ENCODE measurements around the gene RFC4.

Gene RFC4

GRCh38 chr3:186772701-186773417, 33.4 kb downstream of the RFC4 start:
- H3K4me3 ChIP-seq (ENCODE audit: low read depth, low read length) = no peak overlapping the region
- no peak for TF ChIP-seq CTCF (IDR thresholded peaks at IDR 0.05; ENCODE audit: low read depth, low read length)

- 0 out of 2 replicates have a peak overlapping the region, but pooled peaks have one; percentile 14 for H3K4me3 ChIP-seq (ENCODE audit: low read depth, low read length)
- no peak for TF ChIP-seq CTCF (IDR thresholded peaks at IDR 0.05; ENCODE audit: low read depth, low read length)
These were observed 34.0 kb downstream of the RFC4 start for GRCh38 chr3:186772281-186772694.

- TF ChIP-seq CTCF (IDR thresholded peaks at IDR 0.05; ENCODE audit: low read depth, low read length) = no peak
These were observed 45.3 kb downstream of the RFC4 start for GRCh38 chr3:186760897-186761447.

GRCh38 chr3:186760141-186760833, 46.0 kb downstream of the RFC4 start:
- no peak for TF ChIP-seq CTCF (IDR thresholded peaks at IDR 0.05; ENCODE audit: low read depth, low read length)
- H3K4me3 ChIP-seq (ENCODE audit: low read depth, low read length) = no peak overlapping the region

More at GRCh38 chr3:186760897-186761447, 45.3 kb downstream of the RFC4 start:
- no peak overlapping the region for H3K4me3 ChIP-seq (ENCODE audit: low read depth, low read length)

- H3K4me3 ChIP-seq (ENCODE audit: low read depth, low read length) = no peak overlapping the region
- TF ChIP-seq CTCF (IDR thresholded peaks at IDR 0.05; ENCODE audit: low read depth, low read length) = no peak
These were observed 46.9 kb downstream of the RFC4 start for GRCh38 chr3:186759231-186759930.

- no peak overlapping the region for H3K4me3 ChIP-seq (ENCODE audit: low read depth, low read length)
These were observed 48.5 kb downstream of the RFC4 start for GRCh38 chr3:186757686-186758220.

More at GRCh38 chr3:186757686-186758220, 48.5 kb downstream of the RFC4 start:
- no peak for TF ChIP-seq CTCF (IDR thresholded peaks at IDR 0.05; ENCODE audit: low read depth, low read length)
